CD4-positive, alpha-beta memory T cell (primary cell): Measurements from ENCODE around the gene RIPK1. TPM values are rescaled to one million over a fixed set of nuclear protein-coding genes. Genes with fewer than 3 reads are reported as not detected.
"Not testable (repeated sequence)": the region's sequence is repeated elsewhere in the genome, so short reads cannot be mapped to it uniquely, and the experiment has no call there.

ENCODE experiments used
- CTCF ChIA-PET: fragments of 350-600 bp; sonication (Branson Sonifier 250); formaldehyde crosslinking; loops from one replicate; lab custom pipeline; 2021; ENCODE audit warnings: inconsistent platforms; ENCODE audit not compliant: partially characterized antibody; lab: Charles Lee
- POLR2A ChIA-PET: fragments of 350-600 bp; sonication (Branson Sonifier 250); formaldehyde crosslinking; loops from one replicate; lab custom pipeline; 2021; ENCODE audit not compliant: partially characterized antibody; lab: Charles Lee
- DNase-seq, 5 donors: peaks; one replicate each; pipeline versions ENCODE4 v3.0.0 to v3.0.0-alpha.2; 2020 to 2022; ENCODE audit warnings: mixed read lengths in 1 of 5
- H3K27ac ChIP-seq: one replicate; pipeline ENCODE4 v1.7.0; 2013; ENCODE audit warnings: low read depth, low read length
- H3K27me3 ChIP-seq: 2 replicates; pipeline ENCODE4 v1.7.0; 2013; ENCODE audit warnings: mild to moderate bottlenecking, low read length, moderate library complexity; ENCODE audit not compliant: insufficient read depth
- H3K36me3 ChIP-seq: 2 replicates; pipeline ENCODE4 v1.7.0; 2013; ENCODE audit warnings: mild to moderate bottlenecking, low read length, moderate library complexity; ENCODE audit not compliant: insufficient read depth
- H3K4me1 ChIP-seq: 2 replicates; pipeline ENCODE4 v1.7.0; 2013; ENCODE audit warnings: mild to moderate bottlenecking, low read length, moderate library complexity; ENCODE audit not compliant: insufficient read depth
- H3K4me3 ChIP-seq, 2 donors: one replicate each; pipeline ENCODE4 v1.7.0; 2013; ENCODE audit warnings: low read length in 2 of 2, mild to moderate bottlenecking in 1 of 2
- H3K9me3 ChIP-seq, 2 donors: one replicate each; pipeline ENCODE4 v1.7.0; 2013; ENCODE audit warnings: low read length in 2 of 2, control low read depth in 1 of 2; ENCODE audit not compliant: control insufficient read depth in 1 of 2
- H3K27ac Mint-ChIP-seq, 7 donors: one replicate each; pipeline ENCODE4 v1.8.0; 2020 to 2021; ENCODE audit warnings: mixed read lengths in 7 of 7, mild to moderate bottlenecking in 6 of 7, inconsistent platforms in 3 of 7, moderate library complexity in 3 of 7
- H3K27me3 Mint-ChIP-seq, 2 donors: one replicate each; pipeline ENCODE4 v1.8.0; 2020 to 2021; ENCODE audit warnings: mixed read lengths in 2 of 2
- H3K36me3 Mint-ChIP-seq, 2 donors: one replicate each; pipeline ENCODE4 v1.8.0; 2020 to 2021; ENCODE audit warnings: mixed read lengths in 2 of 2, inconsistent platforms in 1 of 2, mild to moderate bottlenecking in 1 of 2
- H3K4me1 Mint-ChIP-seq, 4 donors: one replicate each; pipeline ENCODE4 v1.8.0; 2020 to 2021; ENCODE audit warnings: mixed read lengths in 4 of 4, mild to moderate bottlenecking in 1 of 4
- H3K4me3 Mint-ChIP-seq, 8 donors: one replicate each; pipeline ENCODE4 v1.8.0; 2020 to 2021; ENCODE audit warnings: mixed read lengths in 8 of 8, mild to moderate bottlenecking in 7 of 8, moderate library complexity in 6 of 8, inconsistent platforms in 3 of 8
- H3K9me3 Mint-ChIP-seq, 8 donors: one replicate each; pipeline ENCODE4 v1.8.0; 2020 to 2021; ENCODE audit warnings: mixed read lengths in 8 of 8, mild to moderate bottlenecking in 5 of 8, inconsistent platforms in 3 of 8, moderate library complexity in 1 of 8
- intact Hi-C: fragments of 100-400 bp; cut with micrococcal nuclease; formaldehyde crosslinking; loops from one replicate; pipeline ENCODE4 v1.15.1; 2023
- polyA plus RNA-seq, 2 donors: library from polyadenylated mRNA; unstranded; fragments of 300-500 nt; fragmentation: Illumina TruSeq; gene quantifications; one replicate each; pipeline ENCODE4 v1.2.3, GENCODE V29; 2021
- total RNA-seq, 2 experiments: library from RNA; stranded (reverse); gene quantifications; one replicate each; pipeline ENCODE4 v1.2.3, GENCODE V29; 2021

The RIPK1 gene
- total RNA-seq (10 to 100 TPM; 38.7 to 39.0 TPM), polyA plus RNA-seq (10 to 100 TPM; 13.1 to 31.0 TPM)

- Mint-ChIP-seq H3K36me3 (peaks cover 7 to 34% of the 10 kb centered on the region in 2 donors), H3K4me3 (peak within 1 kb of the TSS; percentile 94 to 99 (median 96)), H3K4me1 (peaks cover 40 to 85% (median 57%) of the 10 kb centered on the region in 4 donors), H3K9me3 (peaks cover 0 to 6% (median 0%) of the 10 kb centered on the region in 8 donors), H3K27ac (peak within 1 kb of the TSS; percentile 96 to 99 (median 98)), H3K27me3 (no peaks in the 10 kb centered on the region)
- POLR2A ChIA-PET = interaction anchor here (0.8 to 6.7 kb wide), 21 partner anchors 9 to 1067 kb away, joined by 3 to 107 read pairs (median 6); partner anchors contain the start of genes BPHL, ECI2, NQO2 and PSMG4
- peak; percentile 93 to 96 (median 94) for DNase-seq
- H3K27me3 ChIP-seq = no peaks in the 10 kb centered on the region
- peaks cover 61% of the 10 kb centered on the region for H3K4me1 ChIP-seq
- no peaks in the 10 kb centered on the region for H3K9me3 ChIP-seq
- H3K27ac ChIP-seq = peak within 1 kb of the TSS; percentile 98
- CTCF ChIA-PET = interaction anchor here (0.8 to 3.8 kb wide), 10 partner anchors 12 to 79 kb away, joined by 3 to 16 read pairs (median 4); partner anchors contain the start of gene NQO2
- intact Hi-C loops = loop anchor here (1.0 to 5.0 kb wide), 9 partner anchors 50 to 950 kb away; partner anchors contain the start of genes BPHL, NQO2, PSMG4 and TUBB2A
- H3K4me3 ChIP-seq = peak within 1 kb of the TSS; percentile 64 to 88
- peaks cover 4% of the 10 kb centered on the region for H3K36me3 ChIP-seq
Observed at GRCh38 chr6:3068329-3069214, at the start of gene RIPK1. TSS of gene RIPK1 (plus strand) at chr6:3068494. CDS start at chr6:3076824, 8,330 bp downstream.

- Histone ChIP-seq H3K36me3 (peaks cover 5% of the 10 kb centered on the region), H3K9me3 (no peaks in the 10 kb centered on the region), H3K27me3 (no peaks in the 10 kb centered on the region), H3K4me3 (no peak overlapping the region), H3K27ac (no peak overlapping the region), H3K4me1 (peaks cover 28% of the 10 kb centered on the region)
- Mint-ChIP-seq H3K4me1 (peaks cover 14 to 32% (median 24%) of the 10 kb centered on the region in 4 donors), H3K36me3 (peaks cover 44 to 55% of the 10 kb centered on the region in 2 donors), H3K27me3 (no peaks in the 10 kb centered on the region), H3K9me3 (no peaks in the 10 kb centered on the region), H3K27ac (peak overlapping the region in 4 of 7 donors; percentile 5 to 65 (median 31)), H3K4me3 (no peak overlapping the region)
- CTCF ChIA-PET = interaction anchor here (1.4 to 1.9 kb wide), 2 partner anchors 18 to 38 kb away, joined by 3 to 10 read pairs; no protein-coding TSS in a partner anchor
- POLR2A ChIA-PET = interaction anchor here (2.3 to 3.3 kb wide), 2 partner anchors 18 to 34 kb away, joined by 13 to 19 read pairs; partner anchors contain the start of gene NQO2
- no peak for DNase-seq
- intact Hi-C loops = no loop called here
Observed at GRCh38 chr6:3019065-3019464, 49.2 kb upstream of the RIPK1 start.

GRCh38 chr6:3019749-3020320 is 48.5 kb upstream of the RIPK1 start:
- peaks cover 38 to 47% of the 10 kb centered on the region in 2 donors for H3K36me3 Mint-ChIP-seq
- intact Hi-C loops = no loop called here
- peak overlapping the region in 6 of 7 donors; percentile 1 to 65 (median 38) for H3K27ac Mint-ChIP-seq
- H3K4me3 Mint-ChIP-seq = peak overlapping the region in 1 of 8 donors; percentile 10
- H3K9me3 Mint-ChIP-seq = no peaks in the 10 kb centered on the region
- Histone ChIP-seq H3K9me3 (no peaks in the 10 kb centered on the region), H3K4me3 (no peak overlapping the region), H3K27ac (no peak overlapping the region), H3K27me3 (no peaks in the 10 kb centered on the region), H3K36me3 (peaks cover 3% of the 10 kb centered on the region), H3K4me1 (peaks cover 36% of the 10 kb centered on the region)
- POLR2A ChIA-PET = interaction anchor here (2.3 to 3.3 kb wide), 2 partner anchors 19 to 33 kb away, joined by 13 to 19 read pairs; partner anchors contain the start of gene NQO2
- DNase-seq = no peak
- H3K4me1 Mint-ChIP-seq = peaks cover 17 to 40% (median 30%) of the 10 kb centered on the region in 4 donors
- CTCF ChIA-PET = interaction anchor here (1.4 to 1.9 kb wide), 2 partner anchors 18 to 37 kb away, joined by 3 to 10 read pairs; no protein-coding TSS in a partner anchor
- no peaks in the 10 kb centered on the region for H3K27me3 Mint-ChIP-seq

DNA sequence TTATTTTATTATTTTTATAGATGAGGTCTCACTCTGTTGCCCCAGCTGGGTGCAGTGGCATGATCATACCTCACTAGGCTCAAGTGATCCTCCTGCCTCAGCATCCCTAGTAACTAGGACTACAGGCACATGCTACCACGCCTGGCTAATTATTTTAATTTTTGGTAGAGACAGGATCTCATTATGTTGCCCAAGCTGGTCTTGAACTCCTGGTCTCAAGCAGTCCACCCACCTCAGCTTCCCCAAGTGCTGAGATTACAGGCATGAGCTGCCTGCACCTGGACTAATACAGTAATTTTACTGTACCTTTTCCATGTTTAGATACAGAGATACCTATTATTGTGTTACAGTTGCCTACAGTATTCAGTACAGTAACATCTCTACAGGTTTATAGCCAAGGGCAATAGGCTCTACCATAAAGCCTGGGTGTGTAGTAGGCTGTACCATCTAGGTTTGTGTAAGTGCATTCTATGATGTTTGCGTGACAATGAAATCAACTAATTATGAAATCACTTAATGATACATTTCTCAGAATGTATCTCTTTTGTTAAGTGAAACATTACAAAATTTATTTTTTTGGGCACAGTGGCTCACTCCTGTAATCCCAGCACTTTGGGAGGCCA is 47.2 kb upstream of the RIPK1 start:
- H3K9me3 Mint-ChIP-seq, DNase-seq, intact Hi-C loops, H3K4me3 ChIP-seq, H3K27me3 ChIP-seq, H3K27me3 Mint-ChIP-seq, H3K36me3 ChIP-seq, H3K27ac ChIP-seq, H3K4me3 Mint-ChIP-seq, H3K9me3 ChIP-seq: not testable (repeated sequence)
- ChIA-PET POLR2A (interaction anchor here (2.3 to 3.3 kb wide), 2 partner anchors 20 to 32 kb away, joined by 13 to 19 read pairs; partner anchors contain the start of gene NQO2), CTCF (interaction anchor here (1.9 to 6.5 kb wide), 2 partner anchors 20 to 21 kb away, joined by 10 to 70 read pairs; partner anchors contain the start of gene NQO2)
- H3K4me1 Mint-ChIP-seq = peaks cover 24 to 52% (median 37%) of the 10 kb centered on the region in 4 donors
- H3K27ac Mint-ChIP-seq = peak overlapping the region in 3 of 7 donors; percentile 7 to 58 (median 41)
- H3K36me3 Mint-ChIP-seq = peaks cover 26 to 38% of the 10 kb centered on the region in 2 donors
- H3K4me1 ChIP-seq = peaks cover 48% of the 10 kb centered on the region

- CTCF ChIA-PET = interaction anchor here (0.8 to 6.5 kb wide), 4 partner anchors 23 to 229 kb away, joined by 3 to 70 read pairs (median 5); partner anchors contain the start of gene NQO2
- POLR2A ChIA-PET = interaction anchor here (0.7 to 7.3 kb wide), 15 partner anchors 8 to 140 kb away, joined by 3 to 94 read pairs (median 4); partner anchors contain the start of genes NQO2 and RIPK1
- peak overlapping the region; percentile 67 to 72 for H3K4me3 ChIP-seq
- Mint-ChIP-seq H3K27me3 (no peaks in the 10 kb centered on the region), H3K27ac (peak overlapping the region; percentile 91 to 97 (median 92)), H3K4me3 (peak overlapping the region; percentile 87 to 97 (median 92)), H3K36me3 (peaks cover 21 to 26% of the 10 kb centered on the region in 2 donors), H3K4me1 (peaks cover 34 to 65% (median 51%) of the 10 kb centered on the region in 4 donors), H3K9me3 (no peaks in the 10 kb centered on the region)
- H3K36me3 ChIP-seq = no peaks in the 10 kb centered on the region
- H3K27ac ChIP-seq = peak overlapping the region; percentile 61
- intact Hi-C loops = loop anchor here (1.0 kb wide), 2 partner anchors 24 to 30 kb away; partner anchors contain the start of gene NQO2
- no peaks in the 10 kb centered on the region for H3K27me3 ChIP-seq
- peak in 3 of 5 donors; percentile 15 to 56 (median 28) for DNase-seq
- H3K9me3 ChIP-seq = no peaks in the 10 kb centered on the region
- H3K4me1 ChIP-seq = peaks cover 63% of the 10 kb centered on the region
Observed at GRCh38 chr6:3022765-3023662, 45.3 kb upstream of the RIPK1 start.
